ENCODE results near the gene ADCK1.

DNA sequence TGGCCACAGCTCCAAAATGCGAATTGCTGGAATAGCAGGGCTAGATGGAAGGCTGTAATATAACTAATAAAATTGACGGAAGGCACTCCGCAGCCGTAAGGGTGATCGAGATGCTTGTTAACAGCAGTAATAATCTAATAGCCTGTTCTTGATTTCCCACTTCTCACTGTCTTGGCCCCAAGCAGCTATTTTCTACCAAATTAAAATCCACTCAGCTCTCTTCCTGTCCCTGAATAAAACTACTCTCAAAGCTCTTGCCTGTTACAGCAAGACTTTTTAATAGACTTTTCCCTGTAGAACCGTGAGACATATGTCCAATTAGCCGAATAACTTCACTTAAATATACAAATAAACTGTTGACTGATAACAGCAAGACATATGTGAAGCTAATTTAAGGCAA is 38.0 kb downstream of the ADCK1 start:
- TF ChIP-seq, protein P1, sequence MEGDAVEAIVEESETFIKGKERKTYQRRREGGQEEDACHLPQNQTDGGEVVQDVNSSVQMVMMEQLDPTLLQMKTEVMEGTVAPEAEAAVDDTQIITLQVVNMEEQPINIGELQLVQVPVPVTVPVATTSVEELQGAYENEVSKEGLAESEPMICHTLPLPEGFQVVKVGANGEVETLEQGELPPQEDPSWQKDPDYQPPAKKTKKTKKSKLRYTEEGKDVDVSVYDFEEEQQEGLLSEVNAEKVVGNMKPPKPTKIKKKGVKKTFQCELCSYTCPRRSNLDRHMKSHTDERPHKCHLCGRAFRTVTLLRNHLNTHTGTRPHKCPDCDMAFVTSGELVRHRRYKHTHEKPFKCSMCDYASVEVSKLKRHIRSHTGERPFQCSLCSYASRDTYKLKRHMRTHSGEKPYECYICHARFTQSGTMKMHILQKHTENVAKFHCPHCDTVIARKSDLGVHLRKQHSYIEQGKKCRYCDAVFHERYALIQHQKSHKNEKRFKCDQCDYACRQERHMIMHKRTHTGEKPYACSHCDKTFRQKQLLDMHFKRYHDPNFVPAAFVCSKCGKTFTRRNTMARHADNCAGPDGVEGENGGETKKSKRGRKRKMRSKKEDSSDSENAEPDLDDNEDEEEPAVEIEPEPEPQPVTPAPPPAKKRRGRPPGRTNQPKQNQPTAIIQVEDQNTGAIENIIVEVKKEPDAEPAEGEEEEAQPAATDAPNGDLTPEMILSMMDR (conservative IDR thresholded peaks at IDR 0.05; ENCODE audit: low read depth, low read length): no peak
- TF ChIP-seq EZH2 (IDR thresholded peaks at IDR 0.05; ENCODE audit: borderline replicate concordance, low read depth, low read length, poor library complexity, severe bottlenecking): no peak

Measured in A673 (cell line).